ENCODE results near the gene MCM5.

GRCh38 chr22:35432228-35432905 lies 32.4 kb downstream of the MCM5 start:
- TF ChIP-seq POLR2AphosphoS5 (IDR thresholded peaks at IDR 0.05; ENCODE audit: borderline replicate concordance, low read depth, low read length) = no peak
- TF ChIP-seq EZH2 (IDR thresholded peaks at IDR 0.05) = no peak
